Keratinocyte (primary cell): ENCODE results near the gene SBNO1.
"Not testable (repeated sequence)": the region's sequence is repeated elsewhere in the genome, so short reads cannot be mapped to it uniquely, and the experiment has no call there.

Experiments used
- CTCF ChIP-seq, 3 experiments: IDR thresholded peaks in 1 of 3; conservative IDR thresholded peaks in 1 of 3; optimal IDR thresholded peaks in 1 of 3; 2 replicates in 2 of 3; 3 replicates in 1 of 3; pipeline versions ENCODE3 to v1.5.1; 2011; ENCODE audit warnings: low read length in 3 of 3, mild to moderate bottlenecking in 3 of 3, moderate library complexity in 2 of 3, control low read depth in 1 of 3, inconsistent platforms in 1 of 3; ENCODE audit not compliant: insufficient read depth in 2 of 3; ENCODE audit errors: extremely low read depth in 1 of 3
- EZH2 ChIP-seq: IDR thresholded peaks from one replicate; pipeline ENCODE4 v1.6.1; 2012; ENCODE audit warnings: inconsistent platforms, mild to moderate bottlenecking, low read length, moderate library complexity

- not testable (repeated sequence) for TF ChIP-seq CTCF (optimal IDR thresholded peaks at IDR 0.05 in 1 of 3, IDR thresholded peaks at IDR 0.05 in 1 of 3, conservative IDR thresholded peaks at IDR 0.05 in 1 of 3; ENCODE audit: extremely low read depth in 1 of 3, insufficient read depth in 2 of 3, low read length in 3 of 3); EZH2
Measured at GRCh38 chr12:123313046-123313445, 51.6 kb downstream of the SBNO1 start.
